Neural cell (in vitro differentiated cells): ENCODE measurements around the gene TRAPPC4.

Source experiments
- CTCF ChIP-seq: fragments of 450-650 bp; IDR thresholded peaks from 2 replicates; pipeline ENCODE4 v1.5.1; 2014; ENCODE audit warnings: antibody characterized with exemption, mild to moderate bottlenecking, moderate library complexity; ENCODE audit not compliant: poor library complexity, severe bottlenecking
- POLR2AphosphoS5 ChIP-seq: IDR thresholded peaks from 2 replicates; pipeline ENCODE4 v1.6.1; 2012
- REST ChIP-seq: IDR thresholded peaks from 2 replicates; pipeline ENCODE4 v1.6.1; 2012; ENCODE audit warnings: borderline replicate concordance

GRCh38 chr11:119028346-119029068 lies 9.9 kb downstream of the TRAPPC4 start:
- TF ChIP-seq CTCF (no peak), POLR2AphosphoS5 (no peak), REST (no peak)
